Placental epithelial cell (primary cell): ENCODE data around the gene NUPR1. TPM values are rescaled to one million over a fixed set of nuclear protein-coding genes. Genes with fewer than 3 reads are reported as not detected.

Experiments used
- total RNA-seq: library from RNA; depleted of rRNA; stranded (reverse); fragments of >200 nt; gene quantifications from 2 replicates; pipeline ENCODE4 v1.2.3, GENCODE V29; 2012

Gene NUPR1
- not detected in 2 replicates for total RNA-seq

GRCh38 chr16:28538733-28539596 is at the start of gene NUPR1:
TSS of gene NUPR1 (minus strand) at chr16:28538974. CDS start at chr16:28538907, 67 bp downstream.

GRCh38 chr16:28553776-28554633 is 15.2 kb upstream of the NUPR1 start, which contains the start of gene SGF29:
TSS of gene SGF29 (plus strand) at chr16:28553920. CDS start at chr16:28581070, 27,150 bp downstream.

GRCh38 chr16:28494121-28494851 is 44.5 kb downstream of the NUPR1 start, which contains the start of gene APOBR:
TSS of gene APOBR (plus strand) at chr16:28494643. CDS start at chr16:28494682, 39 bp downstream.

GRCh38 chr16:28491970-28492474 is 46.8 kb downstream of the NUPR1 start, which contains the start of gene CLN3:
TSS of gene CLN3 (minus strand) at chr16:28492074. CDS start at chr16:28491759, 315 bp downstream.

Other genes with a start within 250 kb of the NUPR1 start
- not detected in 2 replicates for gene SBK1, start 246.4 kb downstream of the NUPR1 start, total RNA-seq
- 3.1 TPM in 1 of 2 replicates, not detected in the other for gene NPIPB6, start 175.5 kb downstream of the NUPR1 start, total RNA-seq
- 44.6 and 67.5 TPM in 2 replicates for gene EIF3CL, start 135.1 kb downstream of the NUPR1 start, total RNA-seq
- not detected in 2 replicates for gene NPIPB7, start 66.6 kb downstream of the NUPR1 start, total RNA-seq
- 4.3 and 13.4 TPM in 2 replicates for gene CLN3, start 46.9 kb downstream of the NUPR1 start, total RNA-seq
- under 0.01 TPM in 1 of 2 replicates, not detected in the other for gene APOBR, start 44.3 kb downstream of the NUPR1 start, total RNA-seq
- not detected in 2 replicates for gene IL27, start 32.1 kb downstream of the NUPR1 start, total RNA-seq
- gene SGF29, start 14.9 kb upstream of the NUPR1 start, total RNA-seq, result 8.2 and 12.2 TPM in 2 replicates
- gene SULT1A2, start 58.1 kb upstream of the NUPR1 start, total RNA-seq, result 0.11 TPM in 1 of 2 replicates, not detected in the other
- gene SULT1A1, start 71.1 kb upstream of the NUPR1 start, total RNA-seq, result not detected in 2 replicates
- 2.0 TPM in 1 of 2 replicates, not detected in the other for gene NPIPB8, start 99.1 kb upstream of the NUPR1 start, total RNA-seq
- 62.7 and 131 TPM in 2 replicates for gene EIF3C, start 172.5 kb upstream of the NUPR1 start, total RNA-seq
- gene NPIPB9, start 212.8 kb upstream of the NUPR1 start, total RNA-seq, result 3.9 TPM in 1 of 2 replicates, not detected in the other